NCI-H187 (cell line): ENCODE data around the gene STAT4.

ENCODE experiments used
- DNase-seq, 2 experiments: peaks; one replicate each; lab custom pipeline; 2025; lab: John Stamatoyannopoulos, UW

STAT4 gene

GRCh38 chr2:191041418-191042161 lies 109.2 kb downstream of the STAT4 start:
- DNase-seq = no peak

- DNase-seq = no peak
Measured at GRCh38 chr2:191039616-191040015, 111.2 kb downstream of the STAT4 start.

GRCh38 chr2:191038741-191039140 lies 112.1 kb downstream of the STAT4 start:
- DNase-seq = no peak

GRCh38 chr2:191038241-191038725 lies 112.5 kb downstream of the STAT4 start:
- DNase-seq = no peak

GRCh38 chr2:191037351-191037750 lies 113.4 kb downstream of the STAT4 start:
- DNase-seq = no peak

GRCh38 chr2:191036363-191036762 lies 114.4 kb downstream of the STAT4 start:
- DNase-seq = no peak

- no peak for DNase-seq
Measured at GRCh38 chr2:191032588-191033429, 118.0 kb downstream of the STAT4 start.

GRCh38 chr2:191031256-191031655 lies 119.5 kb downstream of the STAT4 start:
- DNase-seq = no peak

- DNase-seq = peak in 1 of 2 experiments; percentile 6
Measured at GRCh38 chr2:191030521-191031154, 120.2 kb downstream of the STAT4 start.

GRCh38 chr2:191029280-191029950 lies 121.4 kb downstream of the STAT4 start:
- DNase-seq = no peak

- no peak for DNase-seq
Measured at GRCh38 chr2:191026377-191026776, 124.4 kb downstream of the STAT4 start.

- no peak for DNase-seq
Measured at GRCh38 chr2:191025135-191025534, 125.7 kb downstream of the STAT4 start.

GRCh38 chr2:191023235-191023679 lies 127.5 kb downstream of the STAT4 start:
- no peak for DNase-seq

GRCh38 chr2:191020742-191021381 lies 129.9 kb downstream of the STAT4 start:
- peak in 1 of 2 experiments; percentile 40 for DNase-seq

- DNase-seq = peak; percentile 77 to 84
Measured at GRCh38 chr2:191020221-191020741, 130.5 kb downstream of the STAT4 start.

- no peak for DNase-seq
Measured at GRCh38 chr2:191019376-191019775, 131.4 kb downstream of the STAT4 start.

- DNase-seq = no peak
Measured at GRCh38 chr2:191018643-191019119, 132.1 kb downstream of the STAT4 start.

GRCh38 chr2:191018048-191018447 lies 132.7 kb downstream of the STAT4 start:
- no peak for DNase-seq

- no peak for DNase-seq
Measured at GRCh38 chr2:191015831-191016230, 135.0 kb downstream of the STAT4 start.

- DNase-seq = no peak
Measured at GRCh38 chr2:191015239-191015638, 135.6 kb downstream of the STAT4 start.

GRCh38 chr2:191014653-191015020 lies 136.2 kb downstream of the STAT4 start:
- DNase-seq = no peak
